ENCODE data around the gene TDRD10. TPM values are rescaled to one million over a fixed set of nuclear protein-coding genes. Genes with fewer than 3 reads are reported as not detected.

Gene TDRD10
- polyA plus RNA-seq, 3 donors = not detected

DNA sequence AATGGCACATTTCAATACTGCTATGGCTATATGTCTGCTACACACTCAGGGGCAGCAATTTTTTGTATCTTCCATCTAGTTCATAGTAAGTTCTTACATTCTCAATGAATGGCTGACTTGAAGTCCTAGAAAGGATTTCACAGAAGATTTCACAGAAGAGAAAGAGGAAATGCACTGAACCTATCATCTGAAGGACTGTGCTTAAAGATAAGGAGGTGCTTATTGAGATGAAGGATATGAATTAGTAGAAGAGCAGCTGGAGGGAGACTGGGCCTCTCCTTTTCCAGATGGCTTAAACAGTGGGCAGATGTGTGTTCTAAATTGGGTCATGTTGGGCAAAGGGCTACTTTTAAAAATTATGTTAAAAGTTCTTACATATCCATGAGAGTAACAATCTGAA, 91.4 kb downstream of the TDRD10 start:
- H3K27ac ChIP-seq (ENCODE audit: low read depth in 1 of 2, low read length in 2 of 2) = no peak overlapping the region
- peak overlapping the region in 1 of 7 donors; percentile 16 for H3K27ac Mint-ChIP-seq
- H2AFZ ChIP-seq (ENCODE audit: insufficient read depth, low read depth, low read length, poor library complexity, severe bottlenecking) = no peak overlapping the region
- H3K9ac ChIP-seq (ENCODE audit: insufficient read depth, low read length, poor library complexity, severe bottlenecking) = no peak overlapping the region
- peaks cover 20% of the 10 kb centered on the region for H3K79me2 ChIP-seq (ENCODE audit: insufficient read depth, low read length)
- no peaks in the 10 kb centered on the region for H3K9me3 ChIP-seq (replicated peaks in 1 of 2; ENCODE audit: control insufficient read depth in 1 of 2, insufficient read depth in 1 of 2, low read length in 2 of 2)
- H3K4me1 Mint-ChIP-seq = no peaks in the 10 kb centered on the region
- no peak overlapping the region for H3K4me3 ChIP-seq (replicated peaks in 1 of 3; ENCODE audit: low read depth in 2 of 3, low read length in 3 of 3)
- peaks cover 0 to 2% (median 0%) of the 10 kb centered on the region in 3 donors for H3K27me3 Mint-ChIP-seq (ENCODE audit: low read depth in 3 of 3)
- no peak overlapping the region for H3K4me3 Mint-ChIP-seq
- H3K36me3 ChIP-seq (replicated peaks in 1 of 2; ENCODE audit: control insufficient read depth in 1 of 2, insufficient read depth in 2 of 2, low read length in 2 of 2) = peaks cover 99 to 100% of the 10 kb centered on the region in 2 donors
- no peak overlapping the region for H3K4me2 ChIP-seq (replicated peaks; ENCODE audit: extremely low read depth, low read length, poor library complexity, severe bottlenecking)
- intact Hi-C loops (cut with micrococcal nuclease) = no loop called here
- H3K27me3 ChIP-seq (ENCODE audit: control insufficient read depth in 2 of 2, insufficient read depth in 2 of 2, low read length in 2 of 2) = no peaks in the 10 kb centered on the region
- H3K4me1 ChIP-seq (ENCODE audit: control insufficient read depth in 1 of 2, insufficient read depth in 2 of 2, low read length in 2 of 2) = no peaks in the 10 kb centered on the region
- no peaks in the 10 kb centered on the region for H3K9me3 Mint-ChIP-seq
- peaks cover 88 to 98% of the 10 kb centered on the region in 2 donors for H3K36me3 Mint-ChIP-seq
- no peak for TF ChIP-seq CTCF (IDR thresholded peaks at IDR 0.05)
- peaks cover 99% of the 10 kb centered on the region for H4K20me1 ChIP-seq (ENCODE audit: insufficient read depth, low read length)
- no peak for DNase-seq

- DNase-seq = no peak
- Histone ChIP-seq H3K4me1 (ENCODE audit: control insufficient read depth in 1 of 2, insufficient read depth in 2 of 2, low read length in 2 of 2) (no peaks in the 10 kb centered on the region), H4K20me1 (ENCODE audit: insufficient read depth, low read length) (peaks cover 99% of the 10 kb centered on the region), H3K9me3 (replicated peaks in 1 of 2; ENCODE audit: control insufficient read depth in 1 of 2, insufficient read depth in 1 of 2, low read length in 2 of 2) (no peaks in the 10 kb centered on the region), H3K79me2 (ENCODE audit: insufficient read depth, low read length) (peaks cover 35% of the 10 kb centered on the region), H3K27me3 (ENCODE audit: control insufficient read depth in 2 of 2, insufficient read depth in 2 of 2, low read length in 2 of 2) (no peaks in the 10 kb centered on the region), H3K36me3 (replicated peaks in 1 of 2; ENCODE audit: control insufficient read depth in 1 of 2, insufficient read depth in 2 of 2, low read length in 2 of 2) (peaks cover 98 to 100% of the 10 kb centered on the region in 2 donors), H3K4me3 (replicated peaks in 1 of 3; ENCODE audit: low read depth in 2 of 3, low read length in 3 of 3) (no peak overlapping the region), H2AFZ (ENCODE audit: insufficient read depth, low read depth, low read length, poor library complexity, severe bottlenecking) (no peak overlapping the region), H3K9ac (ENCODE audit: insufficient read depth, low read length, poor library complexity, severe bottlenecking) (no peak overlapping the region), H3K4me2 (replicated peaks; ENCODE audit: extremely low read depth, low read length, poor library complexity, severe bottlenecking) (no peak overlapping the region), H3K27ac (ENCODE audit: low read depth in 1 of 2, low read length in 2 of 2) (no peak overlapping the region)
- TF ChIP-seq CTCF (IDR thresholded peaks at IDR 0.05) = no peak
- Mint-ChIP-seq H3K9me3 (no peaks in the 10 kb centered on the region), H3K27me3 (ENCODE audit: low read depth in 3 of 3) (peaks cover 0 to 2% (median 0%) of the 10 kb centered on the region in 3 donors), H3K36me3 (peaks cover 85 to 95% of the 10 kb centered on the region in 2 donors), H3K4me1 (no peaks in the 10 kb centered on the region), H3K27ac (peak overlapping the region in 2 of 7 donors; percentile 50 to 52), H3K4me3 (no peak overlapping the region)
- no CpG with 5 or more reads among the region's 7 CpGs for WGBS (ENCODE audit: insufficient coverage)
- intact Hi-C loops (cut with micrococcal nuclease) = no loop called here
These were observed 92.8 kb downstream of the TDRD10 start for GRCh38 chr1:154594811-154595210.
